H9 (cell line): Measurements from ENCODE around the gene CACHD1. TPM values are rescaled to one million over a fixed set of nuclear protein-coding genes. Genes with fewer than 3 reads are reported as not detected.

Experiments used
- DNase-seq: peaks from one replicate; pipeline ENCODE4 v3.0.0-alpha.2; 2017
- H2AFZ ChIP-seq: one replicate; pipeline ENCODE4 v1.6.1; 2013; ENCODE audit warnings: mild to moderate bottlenecking, low read length, control low read depth, moderate library complexity
- H2AK5ac ChIP-seq: 2 replicates; pipeline ENCODE4 v1.6.1; 2013; ENCODE audit warnings: low read length, control low read depth, mixed read lengths; ENCODE audit not compliant: insufficient read length
- H2BK120ac ChIP-seq: one replicate; pipeline ENCODE4 v1.6.1; 2013; ENCODE audit warnings: low read depth, mild to moderate bottlenecking, low read length, control low read depth, inconsistent platforms; ENCODE audit not compliant: poor library complexity, severe bottlenecking
- H2BK12ac ChIP-seq: 2 replicates; pipeline ENCODE4 v1.6.1; 2013; ENCODE audit warnings: low read length, control low read depth, mixed read lengths, low read depth; ENCODE audit not compliant: insufficient read length
- H2BK15ac ChIP-seq: 2 replicates; pipeline ENCODE4 v1.6.1; 2013; ENCODE audit warnings: low read depth, low read length, control low read depth
- H2BK20ac ChIP-seq: one replicate; pipeline ENCODE4 v1.6.1; 2013; ENCODE audit warnings: low read depth, mild to moderate bottlenecking, low read length, control low read depth, inconsistent platforms; ENCODE audit not compliant: poor library complexity, severe bottlenecking
- H2BK5ac ChIP-seq: 2 replicates; pipeline ENCODE4 v1.6.1; 2013; ENCODE audit warnings: low read length, control low read depth, mixed read lengths; ENCODE audit not compliant: insufficient read length
- H3K14ac ChIP-seq: 2 replicates; pipeline ENCODE4 v1.6.1; 2013; ENCODE audit warnings: low read length, control low read depth; ENCODE audit not compliant: insufficient read depth
- H3K18ac ChIP-seq: 2 replicates; pipeline ENCODE4 v1.6.1; 2013; ENCODE audit warnings: low read depth, mild to moderate bottlenecking, mixed read lengths, low read length, control low read depth; ENCODE audit not compliant: insufficient read length
- H3K23ac ChIP-seq: 2 replicates; pipeline ENCODE4 v1.6.1; 2013; ENCODE audit warnings: low read length, control low read depth, mixed read lengths, low read depth; ENCODE audit not compliant: insufficient read length
- H3K23me2 ChIP-seq: 2 replicates; pipeline ENCODE4 v1.6.1; 2013; ENCODE audit warnings: low read depth, mild to moderate bottlenecking, mixed read lengths, low read length, control low read depth; ENCODE audit not compliant: insufficient read length, poor library complexity, severe bottlenecking
- H3K27ac ChIP-seq: 2 replicates; pipeline ENCODE4 v1.5.1; 2013; ENCODE audit warnings: low read length, control low read depth, mixed read lengths, low read depth; ENCODE audit not compliant: insufficient read length
- H3K27me3 ChIP-seq: 2 replicates; pipeline ENCODE4 v1.6.1; 2013; ENCODE audit warnings: low read length, control low read depth, inconsistent platforms; ENCODE audit not compliant: insufficient read depth
- H3K4ac ChIP-seq: 2 replicates; pipeline ENCODE4 v1.6.1; 2013; ENCODE audit warnings: low read depth, mild to moderate bottlenecking, control low read depth, inconsistent platforms, low read length, moderate library complexity
- H3K4me1 ChIP-seq: 2 replicates; pipeline ENCODE4 v1.6.1; 2013; ENCODE audit warnings: low read length, control low read depth, inconsistent platforms; ENCODE audit not compliant: insufficient read depth
- H3K4me2 ChIP-seq: 2 replicates; pipeline ENCODE4 v1.6.1; 2013; ENCODE audit warnings: low read length, control low read depth, mixed read lengths; ENCODE audit not compliant: insufficient read length, insufficient read depth
- H3K56ac ChIP-seq: 2 replicates; pipeline ENCODE4 v1.6.1; 2013; ENCODE audit warnings: low read depth, mild to moderate bottlenecking, mixed read lengths, low read length, control low read depth; ENCODE audit not compliant: insufficient read length
- H3K79me1 ChIP-seq: 2 replicates; pipeline ENCODE4 v1.6.1; 2013; ENCODE audit warnings: low read depth, mild to moderate bottlenecking, moderate library complexity, low read length, control low read depth, inconsistent platforms; ENCODE audit not compliant: insufficient read depth, poor library complexity, severe bottlenecking
- H3K79me2 ChIP-seq: 2 replicates; pipeline ENCODE4 v1.6.1; 2013; ENCODE audit warnings: low read length, control low read depth, inconsistent platforms; ENCODE audit not compliant: insufficient read depth
- H3K9ac ChIP-seq: 2 replicates; pipeline ENCODE4 v1.6.1; 2013; ENCODE audit warnings: low read length, control low read depth, mixed read lengths; ENCODE audit not compliant: insufficient read length; ENCODE audit errors: extremely low read depth
- H3K9me3 ChIP-seq: one replicate; pipeline ENCODE4 v1.6.1; 2013; ENCODE audit warnings: low read depth, low read length, inconsistent platforms; ENCODE audit not compliant: control insufficient read depth
- H3T11ph ChIP-seq: one replicate; pipeline ENCODE4 v1.6.1; 2013; ENCODE audit warnings: mild to moderate bottlenecking, low read length, control low read depth, inconsistent platforms
- H4K20me1 ChIP-seq: one replicate; pipeline ENCODE4 v1.6.1; 2013; ENCODE audit not compliant: control insufficient read depth, insufficient read length, insufficient read depth
- H4K5ac ChIP-seq: 2 replicates; pipeline ENCODE4 v1.6.1; 2013; ENCODE audit warnings: low read depth, mild to moderate bottlenecking, mixed read lengths, low read length, control low read depth; ENCODE audit not compliant: insufficient read length
- H4K8ac ChIP-seq: replicated peaks from 2 replicates; pipeline ENCODE4 v1.6.1; 2013; ENCODE audit warnings: low read length, control low read depth, mixed read lengths, low read depth; ENCODE audit not compliant: insufficient read length
- H4K91ac ChIP-seq: 2 replicates; pipeline ENCODE4 v1.6.1; 2013; ENCODE audit warnings: low read depth, mild to moderate bottlenecking, moderate library complexity, mixed read lengths, low read length, control low read depth; ENCODE audit not compliant: insufficient read length
- H3K27ac Mint-ChIP-seq, 3 experiments: 2 replicates in 2 of 3; 3 replicates in 1 of 3; pipeline ENCODE4 v1.8.0; 2020 to 2021; ENCODE audit warnings: mixed read lengths in 3 of 3, mild to moderate bottlenecking in 1 of 3, moderate library complexity in 1 of 3
- H3K27me3 Mint-ChIP-seq: 2 replicates; pipeline ENCODE4 v1.8.0; 2021; ENCODE audit warnings: low read depth, mild to moderate bottlenecking, moderate library complexity, mixed read lengths
- H3K36me3 Mint-ChIP-seq, 3 experiments: 2 replicates in 2 of 3; 3 replicates in 1 of 3; pipeline ENCODE4 v1.8.0; 2020 to 2021; ENCODE audit warnings: low read depth in 3 of 3, mixed read lengths in 3 of 3; ENCODE audit not compliant: insufficient read depth in 1 of 3
- H3K4me1 Mint-ChIP-seq, 2 experiments: 2 replicates each; pipeline ENCODE4 v1.8.0; 2020; ENCODE audit warnings: mixed read lengths in 2 of 2
- H3K4me3 Mint-ChIP-seq, 2 experiments: 2 replicates in 1 of 2; 3 replicates in 1 of 2; pipeline ENCODE4 v1.8.0; 2020 to 2021; ENCODE audit warnings: mild to moderate bottlenecking in 2 of 2, mixed read lengths in 2 of 2, moderate library complexity in 1 of 2
- H3K9me3 Mint-ChIP-seq, 2 experiments: 2 replicates in 1 of 2; 3 replicates in 1 of 2; pipeline ENCODE4 v1.8.0; 2020; ENCODE audit warnings: mild to moderate bottlenecking in 2 of 2, mixed read lengths in 2 of 2, moderate library complexity in 1 of 2
- CTCF ChIP-seq: fragments of 200-600 bp; sonication (generic); conservative IDR thresholded peaks from 3 replicates; pipeline ENCODE4 v1.8.0; 2021; ENCODE audit warnings: antibody characterized with exemption, mild to moderate bottlenecking
- whole genome bisulfite sequencing: extraction: QIAGEN DNeasy Blood & Tissue Kit; methylation state at CpG from one replicate; pipeline ENCODE4 v1.1.7; 2013; ENCODE audit warnings: missing lambda C conversion rate, low lambda C conversion rate, mixed read lengths; ENCODE audit not compliant: insufficient read length; ENCODE audit errors: extremely low coverage; 5-methylcytosine and 5-hydroxymethylcytosine counted together
- total RNA-seq: library from RNA; stranded (reverse); gene quantifications from 2 replicates; pipeline ENCODE4 v1.2.1, GENCODE V29; 2021

The CACHD1 gene
- total RNA-seq, 1 experiment from 2014 or later, result 94.2 TPM

- H3K4me3 Mint-ChIP-seq, result no peak overlapping the region
- no peaks in the 10 kb centered on the region for H3K9me3 Mint-ChIP-seq
- Histone ChIP-seq H3K4me1 (no peaks in the 10 kb centered on the region), H3K4me2 (no peak overlapping the region), H3K14ac (no peak overlapping the region), H3K23ac (no peak overlapping the region), H2BK20ac (no peak overlapping the region), H3K56ac (no peak overlapping the region), H4K91ac (no peak overlapping the region), H4K5ac (no peak overlapping the region), H3K27me3 (no peaks in the 10 kb centered on the region), H3K9me3 (no peaks in the 10 kb centered on the region), H3K18ac (no peak overlapping the region), H3K79me2 (no peaks in the 10 kb centered on the region), H3K27ac (no peak overlapping the region), H2AK5ac (no peak overlapping the region), H2BK120ac (no peak overlapping the region), H2BK5ac (no peak overlapping the region), H4K20me1 (no peaks in the 10 kb centered on the region), H3K9ac (no peak overlapping the region), H2BK15ac (no peak overlapping the region), H2BK12ac (no peak overlapping the region), H4K8ac (no peak overlapping the region), H2AFZ (no peak overlapping the region), H3K79me1 (no peaks in the 10 kb centered on the region), H3T11ph (no peak overlapping the region), H3K23me2 (no peaks in the 10 kb centered on the region), H3K4ac (no peak overlapping the region)
- WGBS, result no CpG with 5 or more reads among the region's 3 CpGs
- DNase-seq, result no peak
- no peaks in the 10 kb centered on the region for H3K4me1 Mint-ChIP-seq
- TF ChIP-seq CTCF, result no peak
- H3K27me3 Mint-ChIP-seq, result no peaks in the 10 kb centered on the region
- no peak overlapping the region for H3K27ac Mint-ChIP-seq
- H3K36me3 Mint-ChIP-seq, result peaks cover 19 to 89% (median 65%) of the 10 kb centered on the region in 3 experiments; a peak in 6 of 7 replicates
Measured at GRCh38 chr1:64669098-64669675, 199.3 kb downstream of the CACHD1 start.
